K562 (cell line): Measurements from ENCODE around the gene SPATA2L.

ENCODE experiments used
- CTCF ChIP-seq, 3 experiments: IDR thresholded peaks in 2 of 3; conservative IDR thresholded peaks in 1 of 3; 2 replicates each; pipeline ENCODE4 v1.5.1; 2011 to 2012; ENCODE audit warnings: low read length in 3 of 3, mild to moderate bottlenecking in 3 of 3, control low read depth in 2 of 3, improper control_type of control experiment in 1 of 3, inconsistent platforms in 1 of 3, low read depth in 1 of 3, mixed read lengths in 1 of 3, moderate library complexity in 1 of 3; ENCODE audit not compliant: insufficient read depth in 2 of 3
- CTCFL ChIP-seq: IDR thresholded peaks from 2 replicates; pipeline ENCODE4 v1.6.1; 2011; ENCODE audit warnings: borderline replicate concordance, low read depth, mild to moderate bottlenecking, moderate library complexity, low read length; ENCODE audit not compliant: insufficient read depth, poor library complexity, severe bottlenecking
- ZBTB26 ChIP-seq: fragments of 450-650 bp; formaldehyde crosslinking; IDR thresholded peaks from 2 replicates; pipeline ENCODE4 v1.4.0; 2022; ENCODE audit warnings: missing genetic modification characterization
- ZFP1 ChIP-seq: fragments of 450-650 bp; formaldehyde crosslinking; IDR thresholded peaks from 2 replicates; pipeline ENCODE4 v1.4.0; 2020; ENCODE audit warnings: mild to moderate bottlenecking, mixed read lengths

DNA sequence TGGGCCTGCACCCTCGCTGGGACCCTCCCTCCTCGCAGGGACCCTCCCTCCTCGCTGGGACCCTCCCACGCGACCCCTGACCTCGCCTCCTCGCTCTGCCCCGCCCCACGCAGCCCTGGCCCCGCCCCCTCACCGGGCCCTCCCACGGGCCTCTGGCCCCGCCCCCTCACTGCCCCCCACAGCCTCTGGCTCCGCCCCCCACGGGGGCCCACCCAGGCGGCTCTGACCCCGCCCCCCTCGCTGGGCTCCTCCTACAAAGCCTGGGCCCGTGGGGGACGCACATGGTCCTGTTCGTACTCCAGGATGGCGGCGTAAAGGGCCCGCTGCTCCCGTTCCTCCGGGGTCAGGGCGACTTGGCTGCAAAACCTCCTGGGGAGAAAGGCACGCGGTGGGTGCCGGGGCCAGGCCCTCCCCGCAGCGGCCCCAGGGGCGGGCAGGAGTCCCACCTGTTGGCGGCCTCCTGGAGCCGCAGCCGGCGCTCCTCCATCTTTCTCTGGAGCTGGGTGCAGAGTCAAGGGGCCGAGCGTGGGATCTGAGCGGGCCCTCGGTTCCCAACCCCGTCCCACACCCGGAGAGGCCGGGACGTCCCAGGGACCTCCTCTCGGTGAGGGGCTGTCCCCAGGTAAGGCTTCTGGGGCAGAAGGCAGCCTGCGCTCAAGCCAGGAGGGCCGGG, 10.2 kb upstream of the SPATA2L start:
- TF ChIP-seq CTCF (IDR thresholded peaks at IDR 0.05 in 2 of 3, conservative IDR thresholded peaks at IDR 0.05 in 1 of 3; ENCODE audit: insufficient read depth in 2 of 3, low read depth in 1 of 3, low read length in 3 of 3) (no peak), CTCFL (no peak), ZBTB26 (CRISPR knock-in tag) (no peak), ZFP1 (CRISPR knock-in tag) (no peak)
